CD4-positive, alpha-beta T cell treated with Interleukin-6 for 4 hours (primary cell): ENCODE results near the gene CPT1B.

Experiments
- DNase-seq: peaks from one replicate; pipeline ENCODE4 v3.0.0-alpha.2; 2020; ENCODE audit warnings: mixed read lengths

Gene CPT1B

GRCh38 chr22:50584106-50585096 is 6.2 kb upstream of the CPT1B start:
- DNase-seq = no peak

DNA sequence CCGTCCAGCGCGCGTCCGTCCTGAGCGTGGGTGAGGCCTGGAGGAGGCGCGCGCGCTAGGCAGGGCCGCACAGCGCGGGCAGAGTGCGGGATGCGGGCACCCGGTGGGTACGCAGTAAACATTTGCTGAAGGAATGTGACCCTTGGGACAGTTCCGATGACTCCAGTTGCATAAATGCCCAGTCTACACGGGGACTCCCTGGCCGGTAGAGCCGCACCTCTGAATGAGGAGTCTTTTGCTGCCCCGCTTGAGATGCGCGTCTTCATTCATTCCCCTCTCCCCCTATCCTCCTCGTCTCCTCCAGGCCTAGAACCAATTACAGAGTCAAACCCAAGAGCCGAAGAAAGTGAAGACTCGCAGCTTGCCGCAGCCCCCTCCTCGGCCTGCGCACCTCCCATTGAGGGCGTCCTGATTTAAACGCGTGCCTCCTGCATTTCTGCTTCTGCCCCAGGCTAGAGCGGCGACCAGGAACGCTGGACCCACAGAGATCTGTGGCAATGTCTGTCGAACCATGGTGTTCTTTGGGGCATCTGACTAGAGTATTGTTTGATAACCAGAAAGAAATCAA is 5.2 kb upstream of the CPT1B start:
- DNase-seq = no peak

GRCh38 chr22:50582493-50583293 is 4.5 kb upstream of the CPT1B start, which contains the start of gene CHKB:
Gene CHKB (minus strand): TSS chr22:50582849. CDS start chr22:50582781, 68 bp downstream.
- DNase-seq = peak; percentile 99

DNA sequence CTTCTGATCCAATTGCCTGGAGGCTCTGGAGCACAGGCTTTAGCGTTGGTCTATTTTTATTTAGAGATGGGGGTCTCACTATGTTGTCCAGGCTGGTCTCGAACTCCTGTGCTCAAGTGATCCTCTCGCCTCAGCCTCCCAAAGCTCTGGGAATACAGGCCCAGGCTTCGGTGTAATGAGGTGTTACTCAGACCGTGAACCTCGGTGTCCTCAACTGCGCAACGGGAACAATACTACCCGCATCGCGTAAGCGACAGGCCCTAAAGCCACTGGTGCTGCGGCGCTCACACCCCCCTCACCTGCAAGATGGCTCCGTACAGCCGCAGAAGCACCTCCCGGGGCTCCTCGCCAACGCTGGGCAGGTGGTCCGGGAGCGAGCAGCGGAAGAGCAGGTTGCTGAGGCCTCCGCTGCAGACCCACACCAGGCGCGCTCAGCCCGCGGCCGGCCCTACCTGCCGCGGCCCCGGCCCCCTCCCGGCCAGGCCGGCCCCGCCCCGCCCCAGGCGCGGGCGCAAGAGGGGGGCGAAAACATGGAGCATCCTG is 3.8 kb upstream of the CPT1B start:
- DNase-seq = peak; percentile 50

- DNase-seq = no peak
Measured at GRCh38 chr22:50581031-50581949, 3.1 kb upstream of the CPT1B start.

GRCh38 chr22:50579752-50580151 is 1.5 kb upstream of the CPT1B start:
- DNase-seq = no peak

DNA sequence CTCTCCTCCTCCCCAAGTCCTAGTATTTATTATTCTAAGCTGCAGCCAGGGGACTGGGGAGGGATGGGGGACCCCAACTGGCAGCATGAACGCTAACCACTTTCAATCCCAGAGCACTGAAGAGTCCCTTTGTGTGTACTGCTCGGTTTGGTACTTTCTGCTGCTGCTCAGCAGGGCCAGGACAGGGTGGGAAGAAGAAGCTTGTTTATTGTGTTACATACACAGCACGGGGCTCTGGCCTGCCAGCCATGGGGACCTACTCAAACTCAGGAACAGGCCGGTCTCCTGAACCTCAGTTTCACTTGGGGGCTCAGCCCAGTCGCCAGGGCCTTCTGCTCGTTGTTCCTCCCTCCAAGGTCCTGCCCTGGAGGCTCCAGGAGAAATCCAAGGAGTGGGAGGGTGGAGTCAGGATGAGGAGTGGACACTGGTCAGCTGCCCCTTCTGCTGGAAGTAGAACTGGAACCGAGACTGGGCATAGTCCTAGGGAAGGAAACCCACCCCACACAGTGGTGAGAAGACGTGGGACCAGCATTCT is 616 bp upstream of the CPT1B start:
- DNase-seq = no peak

- no peak for DNase-seq
Measured at GRCh38 chr22:50577697-50577986, 585 bp downstream of the CPT1B start.

DNA sequence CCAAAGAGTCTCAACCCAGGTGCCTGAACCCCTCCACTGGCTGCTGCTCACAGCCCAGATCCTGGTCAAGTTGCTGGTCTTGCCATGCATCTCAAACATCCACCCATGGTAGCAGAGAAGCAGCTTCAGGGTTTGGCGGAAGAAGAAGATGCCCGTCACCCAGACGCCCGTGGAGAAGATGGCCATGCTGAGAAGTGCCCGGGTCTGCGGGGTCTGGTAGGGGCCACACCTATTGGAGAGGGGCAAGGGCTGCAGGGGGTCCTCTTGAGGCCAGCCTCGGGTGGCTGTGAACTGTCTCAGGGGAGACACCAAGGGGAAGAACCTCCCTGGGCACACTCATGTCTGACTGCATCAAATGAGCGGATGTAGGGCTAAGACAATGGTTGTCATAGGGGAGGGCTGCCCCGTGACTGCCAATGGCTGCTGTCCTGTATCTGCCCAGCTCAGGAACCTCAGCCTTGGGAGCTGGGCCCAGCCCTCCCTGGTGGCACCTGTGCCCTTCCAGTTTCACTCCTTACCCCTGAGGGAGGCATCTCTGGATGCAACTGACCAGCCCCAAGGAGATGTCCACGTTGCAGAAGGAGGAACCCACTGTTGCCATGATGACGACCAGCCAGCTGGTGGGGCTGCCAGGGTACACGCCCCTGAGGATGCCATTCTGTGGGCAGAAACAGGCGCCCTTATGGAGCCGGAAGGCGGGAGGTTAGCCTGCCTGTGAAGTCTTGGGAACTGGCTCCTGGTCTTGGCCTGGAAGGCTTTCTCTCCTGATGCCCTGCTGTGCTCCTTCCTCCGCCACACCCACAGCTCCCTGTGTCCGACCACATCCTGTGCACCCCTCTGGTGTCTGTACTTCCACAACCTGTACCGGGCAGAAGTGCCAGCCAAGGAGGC is 1.2 kb downstream of the CPT1B start:
- peak; percentile 20 for DNase-seq

- DNase-seq = no peak
Measured at GRCh38 chr22:50576070-50576469, 2.2 kb downstream of the CPT1B start.

DNA sequence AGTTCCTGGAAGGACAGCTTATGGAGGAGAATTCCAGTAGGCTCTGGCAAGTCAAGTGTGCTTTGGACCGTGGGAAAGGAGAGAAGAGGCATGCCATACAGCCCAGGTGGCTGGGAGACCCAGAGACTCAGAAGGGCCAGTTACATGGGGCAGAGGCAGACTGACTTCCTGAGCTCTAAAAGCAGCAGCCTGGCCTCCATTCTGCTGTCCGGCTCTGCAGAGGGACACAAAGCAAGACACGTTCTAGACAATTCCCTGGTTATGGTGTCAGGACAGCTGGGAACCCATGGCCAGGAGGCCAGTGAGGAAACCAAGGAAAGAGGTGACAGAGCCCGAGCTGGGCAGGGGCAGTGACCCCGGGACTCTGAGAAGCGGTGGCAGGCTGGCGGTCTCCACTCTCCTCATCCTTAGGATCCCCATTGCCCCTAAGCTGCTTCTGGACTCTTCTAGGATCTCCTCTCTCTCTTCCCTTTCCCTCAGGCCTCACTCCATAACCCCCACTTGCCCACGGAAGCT is 2.7 kb downstream of the CPT1B start:
- DNase-seq = no peak

DNA sequence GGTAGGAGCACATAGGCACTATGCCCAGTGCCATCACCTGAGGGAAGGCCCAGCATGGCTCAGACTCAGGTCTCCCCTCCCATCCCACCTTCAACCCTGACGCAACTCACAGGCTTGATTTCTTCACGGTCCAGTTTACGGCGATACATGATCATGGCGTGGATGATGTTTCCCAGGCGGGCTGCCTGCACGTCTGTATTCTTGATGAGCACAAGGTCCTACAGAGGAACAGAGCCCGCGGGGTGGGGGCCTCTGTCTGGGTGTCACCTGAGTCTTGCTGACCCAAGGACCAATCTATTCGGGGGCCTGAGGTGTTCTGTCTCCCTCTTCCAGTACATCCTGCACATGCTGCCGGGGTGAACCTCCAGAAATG is 3.9 kb downstream of the CPT1B start:
- no peak for DNase-seq

DNA sequence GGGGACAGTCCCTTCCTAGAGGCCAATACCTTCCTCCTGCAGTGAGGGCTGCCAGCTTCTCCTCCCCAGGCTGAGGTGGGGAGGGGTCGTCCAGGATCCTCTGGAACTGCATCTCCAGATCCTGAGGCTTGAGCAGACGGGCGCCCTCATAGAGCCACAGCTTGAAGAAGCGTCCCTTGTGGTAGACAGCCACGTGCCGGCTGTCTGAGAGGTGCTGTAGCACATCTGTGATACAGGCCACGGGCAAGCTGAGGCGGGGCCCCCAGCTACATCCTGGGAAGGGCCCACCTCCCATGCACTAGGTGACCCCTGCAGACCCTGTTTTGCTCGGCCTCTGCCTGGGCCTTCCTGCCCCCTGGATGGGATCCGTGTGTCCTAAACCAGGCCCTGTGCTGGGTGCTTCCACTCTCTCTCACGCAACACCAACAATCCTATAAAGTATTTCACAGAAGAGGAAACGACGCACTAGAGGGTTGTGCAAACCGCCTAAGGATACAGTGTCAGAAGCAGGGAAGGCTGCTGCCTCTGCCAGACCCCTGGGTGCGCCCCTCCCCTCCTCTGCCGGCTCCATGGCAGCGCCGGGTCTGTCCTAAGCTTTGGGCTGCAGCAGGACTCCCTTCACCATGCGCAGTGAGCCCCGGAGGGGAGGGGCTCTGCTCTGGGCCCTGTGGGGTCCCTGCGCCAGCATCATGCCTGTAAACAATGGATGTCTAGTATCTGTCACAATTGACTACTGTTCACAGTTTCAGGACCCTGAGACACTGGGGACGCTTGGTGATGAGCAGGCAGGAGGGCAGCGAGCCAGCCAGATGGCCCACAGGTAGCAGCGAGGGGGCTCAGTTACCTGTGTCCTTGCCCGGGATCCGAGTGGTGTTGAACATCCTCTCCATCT is 4.5 kb downstream of the CPT1B start:
- no peak for DNase-seq

DNA sequence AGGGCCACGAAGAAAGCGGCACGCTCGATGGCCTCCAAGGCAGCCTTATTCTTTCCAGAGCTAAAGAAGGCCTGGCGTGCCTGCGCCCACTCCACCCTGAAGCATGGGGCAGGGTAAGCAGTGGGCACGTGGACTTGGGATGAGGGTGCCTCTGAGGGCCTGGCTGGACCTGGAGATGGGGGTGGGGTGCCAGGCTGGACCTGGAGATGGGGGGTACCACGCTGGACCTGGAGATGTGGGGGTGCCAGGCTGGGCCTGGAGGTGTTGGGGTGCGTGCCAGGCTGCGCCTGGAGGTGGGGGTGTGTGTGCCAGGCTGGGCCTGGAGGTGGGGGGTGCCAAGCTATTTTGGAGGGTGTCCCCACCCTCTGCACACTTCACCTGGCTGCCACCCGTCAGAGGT is 5.3 kb downstream of the CPT1B start:
- DNase-seq = no peak

DNA sequence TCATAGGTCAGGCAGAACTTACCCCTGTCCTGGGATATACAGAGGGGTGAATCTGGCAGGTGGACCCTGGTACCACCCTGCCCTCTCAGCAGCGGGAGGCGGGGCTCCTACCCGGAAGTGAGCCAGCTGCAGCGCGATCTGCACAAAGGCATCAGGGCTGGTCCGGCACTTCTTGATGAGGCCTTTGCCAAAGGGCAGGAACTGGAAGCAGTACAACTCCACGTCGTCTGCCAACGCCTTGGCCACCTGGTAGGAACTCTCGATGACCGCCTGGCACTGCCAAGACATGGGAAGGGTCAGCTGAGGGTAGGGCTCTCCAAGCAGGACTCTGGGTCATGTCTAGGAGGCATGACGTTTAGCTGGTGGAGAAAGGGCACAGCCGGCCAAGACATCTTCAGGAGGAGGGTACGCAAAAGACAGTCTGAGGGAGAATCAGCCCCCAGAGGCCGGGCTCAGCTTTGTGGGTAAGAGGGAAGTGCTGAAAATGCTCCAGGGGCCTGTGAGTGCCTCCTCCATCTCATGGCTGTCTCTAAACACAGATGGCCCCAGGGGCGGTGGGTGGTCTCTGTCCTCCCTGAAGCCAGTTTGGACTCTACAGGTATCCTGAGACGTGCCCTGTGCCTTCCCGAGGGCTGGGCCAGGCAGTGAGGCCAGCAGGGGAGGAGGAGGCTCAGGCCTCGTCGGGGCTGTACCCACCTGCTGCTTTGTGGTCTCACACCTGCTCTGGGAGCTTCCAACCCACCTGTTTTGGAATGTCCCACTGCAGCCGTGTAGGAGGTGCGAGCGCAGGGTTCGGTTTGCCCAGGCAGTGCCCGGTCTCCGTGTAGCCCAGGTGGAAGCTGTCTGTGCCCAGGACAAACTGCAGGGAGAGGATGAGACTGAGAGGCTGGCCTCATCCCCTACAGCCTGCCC is 6.7 kb downstream of the CPT1B start:
- no peak for DNase-seq

- DNase-seq = no peak
Measured at GRCh38 chr22:50570861-50571260, 7.4 kb downstream of the CPT1B start.

DNA sequence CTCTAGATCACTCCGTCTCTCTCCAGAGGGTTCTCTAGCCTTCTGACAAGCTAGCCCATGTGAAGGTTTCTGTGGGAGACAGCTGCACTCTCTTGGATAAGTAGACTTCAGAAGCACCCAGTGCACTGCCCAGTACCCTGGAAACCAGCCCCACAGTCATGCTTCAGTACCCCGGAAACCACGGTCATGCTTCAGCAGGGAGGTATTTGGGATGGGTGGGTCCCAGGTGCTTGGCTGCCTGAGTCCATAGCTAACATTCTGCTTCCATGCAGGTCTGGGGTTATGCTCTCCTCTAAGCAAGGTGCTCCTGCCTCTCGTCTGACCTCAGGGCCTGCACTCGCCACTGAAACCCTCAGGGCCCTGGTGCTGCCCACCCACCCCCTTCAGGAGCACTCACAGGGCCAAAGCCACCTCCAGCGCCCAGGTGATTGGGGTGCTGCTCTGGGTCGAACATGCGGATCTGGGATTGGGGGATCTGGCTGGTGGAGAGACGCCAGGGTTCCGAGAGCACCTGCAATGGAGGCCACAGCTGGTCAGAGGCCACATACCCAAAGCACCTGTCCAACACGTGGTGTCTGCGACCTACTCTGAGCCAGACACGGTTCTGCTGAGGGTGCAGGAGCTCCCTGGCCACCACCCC is 8.2 kb downstream of the CPT1B start:
- DNase-seq = no peak

GRCh38 chr22:50569041-50569459 is 9.2 kb downstream of the CPT1B start:
- no peak for DNase-seq
